WTC11 (cell line): Measurements from ENCODE around the gene MEIS1.

Experiments
- ATF3 ChIP-seq: sonication (generic); formaldehyde crosslinking; conservative IDR thresholded peaks from 2 replicates; pipeline ENCODE4 v1.8.1; 2022; ENCODE audit warnings: mild to moderate bottlenecking, missing genetic modification reagents
- MXD4 ChIP-seq: fragments of 250-450 bp; sonication (Bioruptor Pico); IDR thresholded peaks from 2 replicates; pipeline ENCODE4 v1.8.0; 2021; ENCODE audit warnings: mild to moderate bottlenecking, moderate library complexity, borderline replicate concordance
- NFYB ChIP-seq: sonication (generic); formaldehyde crosslinking; conservative IDR thresholded peaks from 2 replicates; pipeline ENCODE4 v1.8.0; 2022; ENCODE audit warnings: low read depth, missing genetic modification reagents
- TF ChIP-seq, protein P1 (sequence below): sonication (generic); formaldehyde crosslinking; IDR thresholded peaks from 2 replicates; pipeline ENCODE4 v1.8.1; 2023; ENCODE audit warnings: mild to moderate bottlenecking, missing genetic modification reagents, borderline replicate concordance

DNA sequence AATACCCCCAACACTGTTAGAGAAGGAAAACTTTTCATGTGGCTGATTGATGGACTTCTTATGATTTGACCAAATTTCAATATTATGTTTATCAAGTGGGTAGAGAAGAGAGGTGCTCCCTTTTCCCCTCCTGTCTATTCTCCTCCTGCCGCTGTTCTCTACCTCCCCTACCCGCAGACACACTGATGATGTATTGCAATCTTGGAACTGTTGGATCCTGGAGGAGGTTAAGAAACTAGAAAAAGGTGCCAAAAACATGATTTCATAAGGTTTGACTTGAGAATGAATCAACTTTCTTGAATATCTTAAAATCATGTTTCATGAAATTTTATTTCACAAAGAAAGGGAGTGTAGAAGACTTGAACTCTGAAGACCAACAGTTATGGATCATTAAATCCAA, 125.8 kb downstream of the MEIS1 start:
- no peak for TF ChIP-seq MXD4 (CRISPR knock-in tag)
- TF ChIP-seq, protein P1, sequence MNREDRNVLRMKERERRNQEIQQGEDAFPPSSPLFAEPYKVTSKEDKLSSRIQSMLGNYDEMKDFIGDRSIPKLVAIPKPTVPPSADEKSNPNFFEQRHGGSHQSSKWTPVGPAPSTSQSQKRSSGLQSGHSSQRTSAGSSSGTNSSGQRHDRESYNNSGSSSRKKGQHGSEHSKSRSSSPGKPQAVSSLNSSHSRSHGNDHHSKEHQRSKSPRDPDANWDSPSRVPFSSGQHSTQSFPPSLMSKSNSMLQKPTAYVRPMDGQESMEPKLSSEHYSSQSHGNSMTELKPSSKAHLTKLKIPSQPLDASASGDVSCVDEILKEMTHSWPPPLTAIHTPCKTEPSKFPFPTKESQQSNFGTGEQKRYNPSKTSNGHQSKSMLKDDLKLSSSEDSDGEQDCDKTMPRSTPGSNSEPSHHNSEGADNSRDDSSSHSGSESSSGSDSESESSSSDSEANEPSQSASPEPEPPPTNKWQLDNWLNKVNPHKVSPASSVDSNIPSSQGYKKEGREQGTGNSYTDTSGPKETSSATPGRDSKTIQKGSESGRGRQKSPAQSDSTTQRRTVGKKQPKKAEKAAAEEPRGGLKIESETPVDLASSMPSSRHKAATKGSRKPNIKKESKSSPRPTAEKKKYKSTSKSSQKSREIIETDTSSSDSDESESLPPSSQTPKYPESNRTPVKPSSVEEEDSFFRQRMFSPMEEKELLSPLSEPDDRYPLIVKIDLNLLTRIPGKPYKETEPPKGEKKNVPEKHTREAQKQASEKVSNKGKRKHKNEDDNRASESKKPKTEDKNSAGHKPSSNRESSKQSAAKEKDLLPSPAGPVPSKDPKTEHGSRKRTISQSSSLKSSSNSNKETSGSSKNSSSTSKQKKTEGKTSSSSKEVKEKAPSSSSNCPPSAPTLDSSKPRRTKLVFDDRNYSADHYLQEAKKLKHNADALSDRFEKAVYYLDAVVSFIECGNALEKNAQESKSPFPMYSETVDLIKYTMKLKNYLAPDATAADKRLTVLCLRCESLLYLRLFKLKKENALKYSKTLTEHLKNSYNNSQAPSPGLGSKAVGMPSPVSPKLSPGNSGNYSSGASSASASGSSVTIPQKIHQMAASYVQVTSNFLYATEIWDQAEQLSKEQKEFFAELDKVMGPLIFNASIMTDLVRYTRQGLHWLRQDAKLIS (CRISPR knock-in tag), result no peak
- TF ChIP-seq ATF3 (CRISPR knock-in tag), result no peak
- TF ChIP-seq NFYB (CRISPR knock-in tag), result no peak
